CD4-positive, CD25-positive, alpha-beta regulatory T cell (primary cell): ENCODE measurements around the gene LLGL1. TPM values are rescaled to one million over a fixed set of nuclear protein-coding genes. Genes with fewer than 3 reads are reported as not detected.
A peak's percentile ranks its signal among the peaks of the same experiment; 100 is the strongest.

Experiments
- ATAC-seq, 2 donors: fragments of 150-1000 bp; cut with Tn5 transposase; one replicate each; pipeline ENCODE4 v1.10.0; 2021; ENCODE audit warnings: low read depth in 2 of 2, moderate number of reproducible peaks in 2 of 2, moderate library complexity in 1 of 2
- DNase-seq, 3 donors: peaks; one replicate each; pipeline versions ENCODE4 v3.0.0 to v3.0.0-alpha.2; 2012 to 2022; ENCODE audit warnings: mixed read lengths in 1 of 3
- H3K27ac ChIP-seq: one replicate; pipeline ENCODE4 v1.7.0; 2013; ENCODE audit warnings: mild to moderate bottlenecking, low read length; ENCODE audit not compliant: insufficient read depth, poor library complexity, severe bottlenecking
- H3K27me3 ChIP-seq: one replicate; pipeline ENCODE4 v1.7.0; 2013; ENCODE audit warnings: low read length; ENCODE audit not compliant: control insufficient read depth, insufficient read depth
- H3K36me3 ChIP-seq: one replicate; pipeline ENCODE4 v1.7.0; 2013; ENCODE audit warnings: mild to moderate bottlenecking, low read length, moderate library complexity; ENCODE audit not compliant: control insufficient read depth, insufficient read depth
- H3K4me1 ChIP-seq: 2 replicates; pipeline ENCODE4 v1.7.0; 2013; ENCODE audit warnings: mild to moderate bottlenecking, low read length; ENCODE audit not compliant: insufficient read depth, control insufficient read depth, poor library complexity, severe bottlenecking
- H3K4me3 ChIP-seq: one replicate; pipeline ENCODE4 v1.7.0; 2013; ENCODE audit warnings: low read depth, mild to moderate bottlenecking, low read length, moderate library complexity
- H3K9me3 ChIP-seq, 2 experiments: 1 replicate in 1 of 2; 2 replicates in 1 of 2; pipeline ENCODE4 v1.7.0; 2013; ENCODE audit warnings: low read length in 2 of 2, mild to moderate bottlenecking in 1 of 2, moderate library complexity in 1 of 2; ENCODE audit not compliant: control insufficient read depth in 2 of 2
- H3K27ac Mint-ChIP-seq, 3 donors: one replicate each; pipeline ENCODE4 v1.8.0; 2020 to 2022; ENCODE audit warnings: mild to moderate bottlenecking in 3 of 3, mixed read lengths in 3 of 3, moderate library complexity in 2 of 3
- H3K27me3 Mint-ChIP-seq: one replicate; pipeline ENCODE4 v1.8.0; 2022; ENCODE audit warnings: mild to moderate bottlenecking, mixed read lengths
- H3K36me3 Mint-ChIP-seq: one replicate; pipeline ENCODE4 v1.8.0; 2020; ENCODE audit warnings: mixed read lengths
- H3K4me1 Mint-ChIP-seq, 4 donors: one replicate each; pipeline ENCODE4 v1.8.0; 2020 to 2022; ENCODE audit warnings: mixed read lengths in 4 of 4, mild to moderate bottlenecking in 1 of 4
- H3K4me3 Mint-ChIP-seq, 4 donors: one replicate each; pipeline ENCODE4 v1.8.0; 2020 to 2022; ENCODE audit warnings: mild to moderate bottlenecking in 4 of 4, mixed read lengths in 4 of 4, moderate library complexity in 3 of 4
- H3K9me3 Mint-ChIP-seq, 7 donors: one replicate each; pipeline ENCODE4 v1.8.0; 2020 to 2022; ENCODE audit warnings: mixed read lengths in 7 of 7, mild to moderate bottlenecking in 3 of 7, moderate library complexity in 2 of 7
- polyA plus RNA-seq, 4 donors: library from polyadenylated mRNA; unstranded; fragments of 300-500 nt; fragmentation: Illumina TruSeq; gene quantifications; one replicate each; pipeline ENCODE4 v1.2.3, GENCODE V29; 2021
- total RNA-seq: library from RNA; stranded (reverse); gene quantifications from one replicate; pipeline ENCODE4 v1.2.3, GENCODE V29; 2022

LLGL1 gene
- total and polyA plus RNA-seq, 5 donors from 2014 or later, result 1.0 to 16.6 (median 2.0) TPM

- Mint-ChIP-seq H3K4me1 (peaks cover 0 to 52% (median 26%) of the 10 kb centered on the region in 4 donors), H3K9me3 (no peaks in the 10 kb centered on the region), H3K27ac (peak within 1 kb of the TSS; percentile 82 to 89 (median 86)), H3K27me3 (no peaks in the 10 kb centered on the region), H3K4me3 (peak within 1 kb of the TSS; percentile 87 to 96 (median 92)), H3K36me3 (peaks cover 3% of the 10 kb centered on the region)
- no peaks in the 10 kb centered on the region for H3K27me3 ChIP-seq
- no peaks in the 10 kb centered on the region for H3K9me3 ChIP-seq
- peak within 1 kb of the TSS; percentile 66 for H3K4me3 ChIP-seq
- peaks cover 52% of the 10 kb centered on the region for H3K4me1 ChIP-seq
- DNase-seq (peak; percentile 91 to 97 (median 93)), ATAC-seq (peak; percentile 91)
- H3K36me3 ChIP-seq, result peaks cover 25% of the 10 kb centered on the region
- peak within 1 kb of the TSS; percentile 94 for H3K27ac ChIP-seq
Observed at GRCh38 chr17:18260332-18261145, 35.1 kb downstream of the LLGL1 start, which contains the start of gene MIEF2. TSS of gene MIEF2 (plus strand) at chr17:18260662. CDS start at chr17:18262721, 2,059 bp downstream.

GRCh38 chr17:18261146-18261515 lies 35.7 kb downstream of the LLGL1 start:
- no peaks in the 10 kb centered on the region for H3K27me3 ChIP-seq
- peaks cover 3% of the 10 kb centered on the region for H3K36me3 Mint-ChIP-seq
- peaks cover 50% of the 10 kb centered on the region for H3K4me1 ChIP-seq
- no peak for DNase-seq
- H3K4me3 Mint-ChIP-seq, result peak overlapping the region; percentile 87 to 96 (median 92)
- ATAC-seq, result no peak
- peaks cover 0 to 47% (median 23%) of the 10 kb centered on the region in 4 donors for H3K4me1 Mint-ChIP-seq
- no peaks in the 10 kb centered on the region for H3K9me3 ChIP-seq
- peaks cover 21% of the 10 kb centered on the region for H3K36me3 ChIP-seq
- no peaks in the 10 kb centered on the region for H3K27me3 Mint-ChIP-seq
- H3K4me3 ChIP-seq, result peak overlapping the region; percentile 66
- no peaks in the 10 kb centered on the region for H3K9me3 Mint-ChIP-seq
- H3K27ac ChIP-seq, result peak overlapping the region; percentile 94
- peak overlapping the region; percentile 41 to 82 (median 76) for H3K27ac Mint-ChIP-seq

GRCh38 chr17:18261659-18262058 lies 36.2 kb downstream of the LLGL1 start:
- Mint-ChIP-seq H3K4me1 (peaks cover 0 to 42% (median 20%) of the 10 kb centered on the region in 4 donors), H3K4me3 (peak overlapping the region; percentile 87 to 96 (median 92)), H3K9me3 (no peaks in the 10 kb centered on the region), H3K27ac (peak overlapping the region; percentile 41 to 82 (median 76)), H3K36me3 (peaks cover 6% of the 10 kb centered on the region), H3K27me3 (no peaks in the 10 kb centered on the region)
- H3K4me3 ChIP-seq, result peak overlapping the region; percentile 66
- ATAC-seq (no peak), DNase-seq (no peak)
- no peaks in the 10 kb centered on the region for H3K9me3 ChIP-seq
- H3K36me3 ChIP-seq, result peaks cover 18% of the 10 kb centered on the region
- peaks cover 45% of the 10 kb centered on the region for H3K4me1 ChIP-seq
- H3K27ac ChIP-seq, result peak overlapping the region; percentile 94
- H3K27me3 ChIP-seq, result no peaks in the 10 kb centered on the region

- Mint-ChIP-seq H3K36me3 (peaks cover 7% of the 10 kb centered on the region), H3K9me3 (no peaks in the 10 kb centered on the region), H3K27ac (peak overlapping the region in 2 of 3 donors; percentile 41 to 76), H3K4me3 (peak overlapping the region; percentile 87 to 96 (median 92)), H3K27me3 (no peaks in the 10 kb centered on the region), H3K4me1 (peaks cover 0 to 37% (median 17%) of the 10 kb centered on the region in 4 donors)
- H3K36me3 ChIP-seq, result peaks cover 18% of the 10 kb centered on the region
- no peaks in the 10 kb centered on the region for H3K27me3 ChIP-seq
- DNase-seq, result no peak
- H3K27ac ChIP-seq, result no peak overlapping the region
- peaks cover 41% of the 10 kb centered on the region for H3K4me1 ChIP-seq
- H3K9me3 ChIP-seq, result no peaks in the 10 kb centered on the region
- ATAC-seq, result no peak
- no peak overlapping the region for H3K4me3 ChIP-seq
Observed at GRCh38 chr17:18262111-18262510, 36.7 kb downstream of the LLGL1 start.

- peaks cover 0 to 33% (median 14%) of the 10 kb centered on the region in 4 donors for H3K4me1 Mint-ChIP-seq
- no peak overlapping the region for H3K27ac ChIP-seq
- H3K4me1 ChIP-seq, result peaks cover 35% of the 10 kb centered on the region
- ATAC-seq (no peak), DNase-seq (no peak)
- H3K4me3 ChIP-seq, result no peak overlapping the region
- no peaks in the 10 kb centered on the region for H3K9me3 Mint-ChIP-seq
- H3K27ac Mint-ChIP-seq, result peak overlapping the region in 1 of 3 donors; percentile 41
- no peaks in the 10 kb centered on the region for H3K27me3 Mint-ChIP-seq
- no peaks in the 10 kb centered on the region for H3K27me3 ChIP-seq
- peaks cover 7% of the 10 kb centered on the region for H3K36me3 Mint-ChIP-seq
- H3K4me3 Mint-ChIP-seq, result peak overlapping the region; percentile 47 to 96 (median 88)
- no peaks in the 10 kb centered on the region for H3K9me3 ChIP-seq
- H3K36me3 ChIP-seq, result peaks cover 18% of the 10 kb centered on the region
Observed at GRCh38 chr17:18262641-18263040, 37.2 kb downstream of the LLGL1 start.

GRCh38 chr17:18263885-18264682 lies 38.6 kb downstream of the LLGL1 start:
- peak overlapping the region in 1 of 4 donors; percentile 21 for H3K4me3 Mint-ChIP-seq
- no peaks in the 10 kb centered on the region for H3K27me3 Mint-ChIP-seq
- no peak overlapping the region for H3K27ac Mint-ChIP-seq
- peaks cover 7% of the 10 kb centered on the region for H3K36me3 Mint-ChIP-seq
- peaks cover 27% of the 10 kb centered on the region for H3K4me1 ChIP-seq
- no peaks in the 10 kb centered on the region for H3K9me3 ChIP-seq
- peaks cover 18% of the 10 kb centered on the region for H3K36me3 ChIP-seq
- DNase-seq (no peak), ATAC-seq (no peak)
- peaks cover 0 to 27% (median 12%) of the 10 kb centered on the region in 4 donors for H3K4me1 Mint-ChIP-seq
- H3K4me3 ChIP-seq, result no peak overlapping the region
- H3K27me3 ChIP-seq, result no peaks in the 10 kb centered on the region
- no peak overlapping the region for H3K27ac ChIP-seq
- H3K9me3 Mint-ChIP-seq, result no peaks in the 10 kb centered on the region

GRCh38 chr17:18267366-18267765 lies 41.9 kb downstream of the LLGL1 start:
- H3K27ac Mint-ChIP-seq, result no peak overlapping the region
- H3K27ac ChIP-seq, result no peak overlapping the region
- H3K4me1 ChIP-seq, result peaks cover 1% of the 10 kb centered on the region
- ATAC-seq (no peak), DNase-seq (no peak)
- H3K4me1 Mint-ChIP-seq, result peaks cover 0 to 5% (median 2%) of the 10 kb centered on the region in 4 donors
- no peaks in the 10 kb centered on the region for H3K9me3 ChIP-seq
- no peak overlapping the region for H3K4me3 ChIP-seq
- H3K27me3 ChIP-seq, result no peaks in the 10 kb centered on the region
- no peaks in the 10 kb centered on the region for H3K27me3 Mint-ChIP-seq
- H3K36me3 ChIP-seq, result peaks cover 18% of the 10 kb centered on the region
- peaks cover 7% of the 10 kb centered on the region for H3K36me3 Mint-ChIP-seq
- H3K9me3 Mint-ChIP-seq, result no peaks in the 10 kb centered on the region
- H3K4me3 Mint-ChIP-seq, result no peak overlapping the region
